NCI-H446 (cell line): ENCODE data around the gene ARHGEF2.
A peak's percentile ranks its signal among the peaks of the same experiment; 100 is the strongest.

ENCODE experiments used
- DNase-seq, 2 experiments: peaks; one replicate each; lab custom pipeline; 2025; lab: John Stamatoyannopoulos, UW

ARHGEF2 gene

DNA sequence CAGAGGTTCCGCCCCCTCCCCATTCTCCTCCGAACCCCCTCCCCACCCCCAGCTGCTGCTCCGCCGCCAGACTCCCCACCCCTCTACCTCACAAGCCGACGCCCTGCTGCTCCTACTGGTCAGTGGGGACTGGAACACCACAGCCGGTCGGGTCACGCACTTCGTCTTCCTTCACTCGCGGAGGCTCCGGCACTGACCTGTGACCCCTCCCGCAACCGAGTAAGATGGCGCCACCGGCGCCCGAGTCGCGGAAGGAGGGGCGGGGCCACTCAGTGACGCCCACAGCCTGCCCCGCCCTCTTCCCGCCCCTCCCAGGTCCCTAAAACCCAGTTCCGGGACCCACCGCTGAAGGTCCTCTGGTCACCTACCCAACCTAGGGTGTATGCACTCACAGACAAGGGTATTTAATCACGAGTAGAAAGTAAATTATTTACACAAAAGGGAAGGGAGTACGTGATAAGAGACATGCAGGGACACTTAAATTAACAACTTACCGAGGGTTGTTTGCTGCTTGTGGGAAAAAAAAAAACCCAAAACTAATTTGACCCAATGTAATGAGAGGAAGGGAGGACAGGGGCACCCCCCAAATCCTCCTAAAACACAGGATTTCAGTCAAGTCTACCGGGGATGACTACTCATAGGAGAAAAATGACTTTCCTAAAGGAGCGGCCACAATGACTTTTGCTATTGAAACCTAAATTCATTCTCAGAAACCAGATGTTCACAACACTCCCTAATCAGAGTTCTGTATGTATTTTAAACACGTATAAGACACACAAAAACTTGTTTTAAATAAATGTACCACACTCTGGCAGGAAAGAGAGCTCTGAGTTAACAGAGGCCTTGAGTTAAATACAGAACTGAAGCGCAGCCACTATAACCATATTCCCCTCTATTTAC lies 66.9 kb downstream of the ARHGEF2 start, which contains the start of gene RIT1:
RIT1 (minus strand) TSS at position 194 of the 900 bp plus-strand sequence. CDS start 588 bp downstream, outside the sequence.
- peak; percentile 65 to 87 for DNase-seq

DNA sequence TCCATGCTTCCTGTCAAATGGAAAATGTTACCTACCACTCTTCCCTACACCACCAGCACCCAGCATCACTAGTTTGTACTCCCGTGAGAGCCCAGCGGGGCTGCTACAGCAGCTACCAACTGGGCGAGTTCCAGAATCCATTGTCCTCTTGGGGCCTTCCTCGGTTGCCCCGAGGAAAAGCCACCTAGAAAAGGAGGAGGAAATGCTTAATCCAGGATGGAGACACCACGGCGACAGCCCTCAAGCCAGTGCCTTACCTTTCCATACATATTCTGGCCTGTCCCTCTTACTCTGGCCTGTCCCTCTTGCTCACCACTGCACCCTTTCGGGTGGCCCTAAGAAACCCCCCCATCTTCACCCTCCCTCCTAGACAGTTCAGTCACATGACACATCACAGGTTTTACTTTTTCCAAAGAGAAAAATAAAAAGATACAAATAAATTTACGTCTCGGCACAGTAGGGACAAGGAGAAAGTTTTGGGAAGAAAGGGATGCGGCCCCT lies 67.7 kb downstream of the ARHGEF2 start:
- peak in 1 of 2 experiments; percentile 29 for DNase-seq

DNA sequence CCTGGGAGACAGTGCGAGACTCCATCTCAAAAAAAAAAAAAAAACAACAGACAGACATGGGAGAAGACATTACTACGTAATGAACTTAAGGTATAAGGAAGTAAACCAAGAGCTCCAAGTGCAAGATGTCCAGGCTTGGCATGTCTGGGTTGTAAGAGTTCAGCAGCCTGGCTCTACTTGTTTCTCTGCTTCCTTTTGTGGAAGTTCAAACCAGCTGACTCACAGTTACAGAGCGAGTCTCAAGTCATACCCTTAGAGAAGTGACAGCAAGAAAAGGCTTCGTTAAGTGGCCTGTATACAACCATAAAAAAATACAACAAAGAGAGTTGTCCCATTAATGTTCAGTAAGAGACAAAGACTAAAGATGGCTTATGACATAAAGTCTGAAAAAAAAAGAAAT lies 68.5 kb downstream of the ARHGEF2 start:
- DNase-seq: no peak

DNA sequence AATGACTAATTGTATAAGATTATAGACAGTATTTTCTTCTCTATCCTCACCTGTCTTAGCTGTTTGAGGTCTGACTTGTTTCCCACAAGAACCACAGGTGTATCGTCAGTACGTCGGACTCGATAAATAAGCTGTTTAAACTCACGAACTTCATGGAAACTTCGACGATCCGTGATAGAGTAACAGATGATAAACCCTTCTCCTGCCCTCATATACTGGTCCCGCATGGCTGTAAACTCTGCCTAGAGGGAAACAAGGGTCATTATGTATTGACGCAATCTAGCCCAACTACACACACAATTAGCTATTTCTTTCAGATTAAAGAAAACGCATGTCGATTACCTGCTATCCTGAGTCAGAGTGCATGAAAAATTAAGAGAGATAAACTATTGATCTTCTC lies 74.1 kb downstream of the ARHGEF2 start:
- no peak for DNase-seq

DNA sequence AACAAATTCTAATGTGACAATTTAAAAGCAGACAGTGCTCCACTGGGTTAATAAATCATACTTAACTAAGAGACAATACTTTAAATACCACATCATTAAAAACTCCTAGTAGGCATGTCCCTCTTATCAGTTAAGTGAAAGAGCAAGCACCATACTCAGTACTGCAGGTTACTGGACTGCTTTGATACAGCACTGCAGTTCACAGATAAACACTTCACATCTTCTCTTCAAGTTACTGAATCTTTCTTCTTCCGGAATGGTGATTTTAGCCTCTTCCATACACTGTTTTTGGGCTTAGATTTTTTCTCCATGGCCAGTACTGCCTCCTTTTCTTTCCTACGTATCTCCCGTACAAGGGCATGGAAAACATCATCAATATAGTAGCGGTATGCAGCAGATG lies 78.2 kb downstream of the ARHGEF2 start:
- no peak for DNase-seq

DNA sequence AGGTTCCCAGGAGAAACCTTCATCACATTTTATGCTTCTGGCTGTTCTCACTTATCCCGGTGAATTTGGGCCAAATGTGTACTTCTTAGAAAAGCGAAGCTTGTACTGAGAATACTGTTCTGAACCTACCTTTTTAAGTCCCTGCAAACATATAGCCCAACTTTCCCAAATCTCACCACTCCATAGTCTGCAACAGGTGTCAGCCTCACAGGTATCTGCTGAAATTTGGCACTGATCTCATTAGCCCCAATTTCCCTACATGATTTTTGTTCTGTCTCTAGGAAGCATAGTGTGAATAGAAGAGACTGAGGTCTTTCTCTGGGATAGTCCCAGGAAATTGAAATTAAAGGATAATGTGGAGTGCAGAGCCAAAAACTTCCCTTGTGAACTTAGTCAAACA lies 78.7 kb downstream of the ARHGEF2 start:
- no peak for DNase-seq

DNA sequence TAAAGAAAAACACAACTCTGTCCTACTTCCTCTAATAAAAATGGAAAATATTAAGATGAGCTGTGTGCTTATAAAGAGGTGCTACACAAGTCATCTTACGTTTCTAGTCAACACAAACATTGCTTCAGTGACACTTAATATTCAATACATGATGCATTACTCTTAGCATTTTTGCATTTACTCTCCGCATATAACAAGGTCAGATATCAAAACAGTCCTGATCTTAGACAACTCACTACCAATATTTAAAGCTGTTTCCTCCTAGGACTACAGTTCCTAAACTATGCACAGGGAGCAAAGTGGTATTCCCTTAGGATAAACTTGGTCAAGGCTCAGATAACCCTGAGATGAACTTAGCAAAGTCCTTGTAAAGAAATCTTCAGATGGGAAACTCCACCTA lies 79.5 kb downstream of the ARHGEF2 start:
- no peak for DNase-seq

DNA sequence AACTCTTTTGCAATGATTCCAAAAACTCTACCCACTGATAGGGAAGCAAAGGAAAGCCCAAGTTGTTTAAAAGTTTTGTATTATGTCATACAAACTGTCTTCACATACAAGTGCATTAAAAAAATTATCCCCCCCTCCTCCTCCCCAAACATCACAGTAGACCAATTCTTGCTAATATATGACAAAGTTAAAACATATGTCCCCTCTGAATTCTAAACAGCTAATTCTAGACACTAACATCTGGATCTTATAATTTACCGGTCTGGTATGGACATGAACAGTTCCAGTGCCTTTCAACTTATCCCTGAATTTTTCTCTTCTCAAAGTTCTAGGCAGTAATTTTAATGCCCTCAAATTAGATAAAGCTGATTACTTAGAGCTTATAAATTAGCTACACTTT lies 80.6 kb downstream of the ARHGEF2 start:
- no peak for DNase-seq
